ENCODE data around the gene INSRR.

Gene INSRR

GRCh38 chr1:156893048-156893953, 34.4 kb upstream of the INSRR start, which contains the start of gene PEAR1:
PEAR1 (plus strand) TSS chr1:156893718; CDS start chr1:156903927, 10,209 bp downstream.
- DNase-seq = no peak

- peak; percentile 90 to 93 for DNase-seq
Measured at GRCh38 chr1:156892190-156893047, 33.5 kb upstream of the INSRR start.

- DNase-seq = peak; percentile 73 to 79
Measured at GRCh38 chr1:156889802-156890580, 31.1 kb upstream of the INSRR start.

- DNase-seq = no peak
Measured at GRCh38 chr1:156887734-156888133, 28.8 kb upstream of the INSRR start.

- no peak for DNase-seq
Measured at GRCh38 chr1:156887317-156887716, 28.4 kb upstream of the INSRR start.

- no peak for DNase-seq
Measured at GRCh38 chr1:156886583-156887281, 27.8 kb upstream of the INSRR start.

- no peak for DNase-seq
Measured at GRCh38 chr1:156885880-156886355, 27.0 kb upstream of the INSRR start.

GRCh38 chr1:156885314-156885713, 26.4 kb upstream of the INSRR start:
- no peak for DNase-seq

GRCh38 chr1:156884560-156885184, 25.8 kb upstream of the INSRR start:
- no peak for DNase-seq

- no peak for DNase-seq
Measured at GRCh38 chr1:156883919-156884318, 25.0 kb upstream of the INSRR start.

GRCh38 chr1:156882543-156882942, 23.6 kb upstream of the INSRR start:
- DNase-seq = no peak

- DNase-seq = no peak
Measured at GRCh38 chr1:156881663-156882062, 22.7 kb upstream of the INSRR start.

GRCh38 chr1:156881101-156881500, 22.2 kb upstream of the INSRR start:
- DNase-seq = no peak

- DNase-seq = no peak
Measured at GRCh38 chr1:156880473-156880872, 21.6 kb upstream of the INSRR start.

- no peak for DNase-seq
Measured at GRCh38 chr1:156879876-156880275, 21.0 kb upstream of the INSRR start.

- DNase-seq = no peak
Measured at GRCh38 chr1:156877433-156878170, 18.7 kb upstream of the INSRR start.

- DNase-seq = no peak
Measured at GRCh38 chr1:156876281-156876680, 17.4 kb upstream of the INSRR start.

GRCh38 chr1:156875341-156875615, 16.4 kb upstream of the INSRR start:
- DNase-seq = no peak

- DNase-seq = no peak
Measured at GRCh38 chr1:156874572-156875340, 15.8 kb upstream of the INSRR start.

GRCh38 chr1:156874142-156874541, 15.2 kb upstream of the INSRR start:
- DNase-seq = no peak
